Left forelimb (tissue), 1 donor: ENCODE results near the gene FTHL17.

Experiments used
- DNase-seq: peaks from one replicate; pipeline ENCODE4 v3.0.0-alpha.2; 2018; ENCODE audit warnings: low spot score

The FTHL17 gene

DNA sequence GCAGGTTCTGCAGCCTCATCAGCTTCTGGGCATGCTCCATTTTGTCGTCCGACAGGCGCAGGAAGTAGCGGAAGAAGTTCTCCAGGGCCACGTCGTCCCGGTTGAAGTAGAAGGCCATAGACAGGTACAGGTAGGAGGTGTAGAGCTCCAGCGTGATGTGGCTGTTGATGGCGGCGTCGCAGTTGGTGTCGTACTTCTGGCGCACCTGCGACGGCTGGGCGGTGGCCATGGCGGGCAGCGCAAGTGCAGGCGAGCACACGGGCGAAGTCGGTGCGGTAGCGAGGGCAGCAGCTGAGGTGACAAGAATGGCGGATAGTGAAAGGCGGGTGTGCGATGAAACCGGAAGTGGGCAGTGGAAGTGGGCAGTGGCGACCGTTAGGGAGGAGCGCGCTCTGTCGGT, at the start of gene FTHL17:
FTHL17 (minus strand) TSS at position 317 of the 400 bp plus-strand sequence; CDS start at position 229, 88 bp downstream.
- DNase-seq, result no peak

DNA sequence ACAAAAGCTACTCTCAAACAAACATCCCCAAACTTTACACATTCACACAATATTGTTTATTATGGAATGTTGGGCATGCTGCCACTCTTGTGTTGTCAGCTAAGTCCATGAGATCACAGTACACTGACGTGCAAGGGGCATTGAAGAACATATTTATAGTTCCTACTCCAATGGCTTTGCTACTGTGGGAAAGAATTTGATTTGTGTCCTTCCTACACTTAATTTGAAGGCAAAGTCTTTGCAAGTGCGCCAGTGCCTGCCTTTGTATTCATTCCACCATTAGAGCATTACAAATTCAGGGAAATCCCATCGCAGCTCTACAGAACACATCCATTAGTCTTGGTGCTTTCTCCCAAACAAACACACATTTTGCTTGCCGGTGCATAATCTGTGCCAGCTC, 45.4 kb upstream of the FTHL17 start:
- no peak for DNase-seq

DNA sequence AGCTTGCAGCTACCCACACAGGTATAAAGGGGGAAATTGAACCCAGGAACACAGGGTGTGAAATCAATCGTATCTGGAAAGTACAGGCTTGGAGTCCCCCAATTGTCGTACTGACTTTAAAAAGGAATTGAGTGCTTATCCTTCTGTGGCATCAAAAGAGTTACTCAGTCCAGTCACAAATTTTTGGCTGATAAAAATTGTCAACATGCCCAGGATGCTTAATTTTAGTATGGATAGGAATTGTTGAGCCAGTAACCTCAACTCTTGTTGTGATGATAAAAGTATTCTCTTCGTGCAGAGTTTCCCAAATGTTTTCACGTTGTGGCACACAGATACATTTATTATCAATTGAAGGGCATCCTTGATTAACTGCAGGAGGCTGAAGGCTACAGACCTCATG, 43.6 kb upstream of the FTHL17 start:
- no peak for DNase-seq

DNA sequence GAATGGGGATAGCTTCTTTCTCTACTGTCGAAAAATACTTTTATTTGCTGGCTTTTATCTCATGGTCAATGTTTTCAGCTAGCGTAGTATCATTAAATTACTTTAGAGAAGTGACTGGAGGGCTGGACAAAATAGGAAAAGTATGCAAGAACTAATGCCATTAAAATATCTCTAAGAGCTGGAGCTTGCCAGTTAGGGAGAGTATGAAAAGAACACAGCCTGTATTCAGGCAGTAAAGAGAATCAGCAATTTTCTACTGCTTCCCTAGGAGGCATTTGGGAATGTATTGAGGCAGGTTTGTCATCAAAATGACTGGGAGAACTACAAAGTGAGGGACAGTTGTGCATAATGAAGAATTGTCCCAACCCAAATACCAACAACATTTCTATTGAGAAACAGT, 43.0 kb upstream of the FTHL17 start:
- DNase-seq, result no peak

DNA sequence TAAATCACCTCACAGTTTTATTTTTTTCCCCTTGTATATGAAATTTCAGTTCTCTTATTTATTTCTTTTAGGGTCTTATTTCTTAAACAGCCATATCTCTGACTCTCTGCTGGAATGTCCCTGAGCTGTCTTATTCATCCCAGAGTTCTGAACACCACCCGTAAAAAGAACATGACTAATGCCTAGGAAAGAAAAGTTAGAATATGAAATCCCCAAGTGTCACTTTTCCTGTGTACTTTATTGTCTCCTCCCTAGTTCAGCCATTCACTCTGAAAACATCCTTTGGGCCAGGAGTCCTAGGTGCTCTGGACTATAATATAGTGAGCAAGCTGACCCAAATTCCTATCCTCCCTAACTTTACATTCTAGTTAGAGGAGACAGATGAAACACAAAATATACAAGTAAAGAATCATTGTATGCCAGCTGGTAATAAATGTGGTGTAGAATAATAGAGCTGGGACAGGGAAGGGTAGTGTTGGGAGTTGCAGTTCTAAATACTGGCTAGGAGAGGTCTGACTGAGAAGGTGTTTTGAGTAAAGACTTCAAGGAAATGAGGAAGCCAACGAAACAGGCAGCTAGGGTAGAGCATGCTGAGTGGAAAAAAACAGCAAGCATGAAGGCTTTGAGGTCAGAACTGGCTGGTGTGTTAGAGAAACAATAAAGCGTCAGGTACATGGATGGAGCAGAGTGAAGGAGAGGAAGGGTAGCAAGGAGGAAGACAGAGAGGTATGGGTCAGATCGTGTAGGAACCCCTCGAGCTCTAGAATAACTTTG, 40.6 kb upstream of the FTHL17 start:
- no peak for DNase-seq

- no peak for DNase-seq
Observed at GRCh38 chrX:31110657-31111056, 38.8 kb upstream of the FTHL17 start.

GRCh38 chrX:31099536-31100090, 27.8 kb upstream of the FTHL17 start:
- DNase-seq, result no peak

DNA sequence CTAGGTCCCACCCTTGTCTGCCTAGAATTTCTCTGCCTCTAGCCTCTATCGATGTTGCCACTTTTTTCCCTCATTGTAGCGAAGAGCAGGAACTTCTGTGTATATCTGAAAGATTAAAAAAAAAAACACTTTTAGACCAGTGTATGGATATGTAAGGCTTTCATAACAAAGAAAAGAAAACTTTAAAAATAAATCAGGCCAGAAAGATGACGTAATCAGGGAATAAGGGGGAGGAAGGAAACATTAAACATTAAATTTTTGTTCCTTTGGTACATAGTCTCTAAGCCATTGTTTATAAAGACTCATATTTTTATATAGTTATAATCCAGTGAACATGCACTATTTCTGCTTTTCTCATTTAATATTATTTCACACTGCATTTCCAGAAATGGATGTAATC, 26.2 kb upstream of the FTHL17 start:
- DNase-seq, result no peak

- no peak for DNase-seq
Observed at GRCh38 chrX:31093639-31093975, 21.8 kb upstream of the FTHL17 start.

DNA sequence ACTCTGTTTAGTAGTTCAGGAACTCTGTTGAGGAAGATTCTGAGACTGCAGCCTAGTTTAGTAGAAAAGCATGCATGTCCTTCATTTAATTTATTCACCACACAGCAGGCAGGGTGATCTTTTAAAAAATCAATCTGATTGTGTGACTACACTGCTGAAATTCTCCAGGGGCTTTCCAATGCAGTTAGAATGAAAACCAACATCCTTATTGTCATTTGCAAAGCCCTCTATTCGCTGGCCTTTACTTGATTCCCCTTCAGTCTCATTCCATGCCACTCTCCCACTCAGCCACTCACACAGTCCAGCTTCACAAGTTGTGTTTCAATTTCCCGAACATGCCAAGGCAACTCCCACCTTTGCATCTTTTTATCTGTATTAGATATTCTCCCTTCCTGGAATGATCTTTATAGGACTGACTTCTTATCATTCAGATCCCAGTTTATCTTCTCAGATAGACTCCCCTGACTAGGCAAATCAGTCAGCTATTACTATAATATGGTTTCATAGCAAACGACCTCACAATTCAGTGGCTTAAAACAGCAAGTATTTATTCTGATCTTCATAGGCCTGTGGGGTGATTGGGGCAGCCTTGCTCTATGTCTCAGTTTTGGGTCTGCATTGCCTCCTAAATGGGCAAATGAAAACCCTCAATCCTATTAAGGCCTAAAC, 21.3 kb upstream of the FTHL17 start:
- no peak for DNase-seq

GRCh38 chrX:31092476-31092875, 20.6 kb upstream of the FTHL17 start:
- DNase-seq, result no peak

DNA sequence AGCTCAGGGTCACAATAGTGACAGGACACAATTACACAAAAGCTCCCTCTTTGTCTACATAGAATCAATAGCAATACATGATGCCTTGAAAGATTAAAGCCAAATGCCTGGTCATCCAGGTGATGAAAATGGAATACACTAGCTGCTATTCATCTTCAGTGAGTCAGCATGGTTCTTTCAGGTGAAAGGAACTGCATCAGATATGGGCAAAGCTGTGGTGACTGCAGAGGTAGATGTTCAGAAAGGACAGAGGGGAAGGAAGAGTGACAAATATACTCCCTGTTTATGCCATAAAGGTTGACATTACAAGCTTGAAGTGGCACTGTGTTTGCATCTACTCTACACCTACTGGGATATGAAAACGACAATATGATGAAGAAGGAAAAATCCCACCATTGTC, 20.0 kb upstream of the FTHL17 start:
- DNase-seq, result no peak

DNA sequence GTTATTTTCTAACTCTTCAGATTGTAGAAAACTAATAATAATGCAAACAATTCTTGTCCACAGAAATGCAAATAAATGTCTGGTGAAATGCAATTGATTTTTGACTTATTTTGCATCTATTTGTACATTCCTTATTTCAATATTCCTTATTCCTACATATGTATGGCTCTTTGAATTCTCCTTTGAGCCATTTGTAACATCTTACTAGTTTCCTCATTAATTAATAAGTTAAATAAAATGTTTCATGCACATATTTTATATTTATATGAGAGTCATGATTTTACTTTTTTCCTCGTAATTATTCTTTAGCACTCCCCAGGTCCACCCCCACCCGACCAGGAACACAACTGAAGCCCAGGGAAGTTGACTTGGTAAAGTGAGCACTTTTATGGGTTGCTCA, 2.7 kb upstream of the FTHL17 start:
- no peak for DNase-seq

- no peak for DNase-seq
Observed at GRCh38 chrX:31071262-31071661, 579 bp downstream of the FTHL17 start.

GRCh38 chrX:31070057-31070468, 1.8 kb downstream of the FTHL17 start:
- no peak for DNase-seq

GRCh38 chrX:31063114-31063513, 8.7 kb downstream of the FTHL17 start:
- no peak for DNase-seq

DNA sequence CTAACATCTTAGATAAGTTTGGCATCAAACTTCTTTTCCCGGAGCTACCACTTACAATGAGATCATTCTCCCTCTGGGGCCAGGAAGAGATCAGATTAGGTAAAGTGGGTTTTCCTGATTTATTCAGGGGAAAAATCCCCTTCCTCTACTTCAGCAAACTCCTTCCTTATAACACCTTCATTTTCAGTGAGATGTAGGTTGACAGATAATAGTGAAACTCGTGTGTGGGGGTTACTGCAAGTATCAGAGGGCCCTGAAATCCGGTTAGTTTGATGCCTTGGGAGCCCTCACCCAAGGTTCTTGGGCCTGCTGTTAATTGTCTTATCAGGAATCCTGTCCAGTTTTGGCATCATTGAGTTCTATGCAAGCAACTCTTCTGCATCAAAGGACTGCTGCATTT, 10.8 kb downstream of the FTHL17 start:
- no peak for DNase-seq

- DNase-seq, result no peak
Observed at GRCh38 chrX:31060016-31060415, 11.8 kb downstream of the FTHL17 start.

GRCh38 chrX:31058284-31058683, 13.6 kb downstream of the FTHL17 start:
- DNase-seq, result no peak

DNA sequence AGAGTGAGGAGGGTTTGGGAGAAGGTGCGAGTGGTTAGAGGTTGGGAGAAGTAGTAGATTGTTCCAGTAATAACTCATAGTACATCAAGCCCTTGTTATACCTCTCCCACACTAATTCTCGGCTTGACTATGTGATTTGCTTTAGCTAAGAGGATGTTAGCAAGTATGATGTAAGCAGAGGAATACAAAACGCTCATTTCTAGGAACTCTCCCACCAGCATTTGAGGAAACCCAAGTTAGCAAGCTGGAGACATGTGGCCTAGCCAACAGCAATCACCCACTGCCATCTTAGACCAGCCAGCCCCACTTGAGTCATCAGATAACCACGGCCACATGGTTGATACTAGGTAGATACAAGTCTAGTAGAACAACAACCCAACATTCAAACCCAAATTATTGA, 14.2 kb downstream of the FTHL17 start:
- no peak for DNase-seq

DNA sequence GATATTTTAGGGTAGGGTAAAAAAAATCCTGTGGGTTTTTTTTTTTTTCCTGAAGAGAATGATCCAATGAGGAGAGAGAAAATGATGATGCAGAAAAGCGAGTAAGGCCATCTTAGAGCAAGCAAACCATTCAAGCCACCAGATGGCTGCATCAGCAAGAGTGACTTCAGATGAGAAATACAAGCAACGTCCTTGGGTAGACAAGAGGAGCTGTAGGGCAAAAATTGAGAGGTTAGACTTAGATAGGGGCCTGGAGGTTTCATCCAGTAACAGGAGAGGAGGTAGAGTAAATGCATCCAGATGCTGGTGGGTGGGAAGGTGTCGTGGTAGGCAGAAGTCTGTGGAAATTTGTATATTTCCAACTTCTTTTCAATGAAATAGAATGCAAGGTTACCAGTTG, 14.6 kb downstream of the FTHL17 start:
- no peak for DNase-seq

GRCh38 chrX:31053621-31054020, 18.2 kb downstream of the FTHL17 start:
- no peak for DNase-seq

DNA sequence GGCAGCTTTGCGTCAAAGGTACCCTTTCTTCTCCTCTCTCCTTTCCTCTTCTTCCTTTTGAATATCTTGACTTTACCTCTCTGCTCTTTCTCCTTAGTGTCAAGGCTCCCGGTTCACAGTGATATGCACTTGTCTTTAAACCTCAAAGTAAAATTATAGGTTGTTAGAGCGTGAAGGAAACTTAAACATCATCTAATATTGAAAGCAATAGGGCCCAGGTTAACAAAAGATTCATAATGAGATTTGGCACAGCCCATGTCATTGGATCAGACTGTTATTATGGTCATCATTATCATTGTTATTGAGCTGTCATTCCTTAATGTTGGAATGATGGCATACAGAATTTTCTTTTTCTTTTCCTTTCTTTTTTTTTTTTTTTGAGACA, 32.5 kb downstream of the FTHL17 start:
- DNase-seq, result no peak
